C4-2B (cell line): ENCODE results near the gene OR2V2.

Experiments used
- H3K27ac ChIP-seq: fragments of 450-650 bp; 2 replicates; pipeline ENCODE4 v1.5.1; 2017
- CTCF ChIP-seq: fragments of 450-650 bp; conservative IDR thresholded peaks from 2 replicates; pipeline ENCODE4 v1.5.1; 2017; ENCODE audit warnings: mild to moderate bottlenecking
- ZFX ChIP-seq: fragments of 450-650 bp; IDR thresholded peaks from 2 replicates; pipeline ENCODE4 v1.6.1; 2017

Gene OR2V2

GRCh38 chr5:181114844-181115778 lies 32.3 kb upstream of the OR2V2 start:
- no peak for TF ChIP-seq CTCF
- no peak for TF ChIP-seq ZFX
- H3K27ac ChIP-seq = no peak overlapping the region

- TF ChIP-seq CTCF = no peak
- no peak for TF ChIP-seq ZFX
- H3K27ac ChIP-seq = no peak overlapping the region
Measured at GRCh38 chr5:181118369-181118768, 29.0 kb upstream of the OR2V2 start.

GRCh38 chr5:181119105-181119504 lies 28.3 kb upstream of the OR2V2 start:
- no peak for TF ChIP-seq ZFX
- TF ChIP-seq CTCF = no peak

GRCh38 chr5:181120306-181120705 lies 27.1 kb upstream of the OR2V2 start:
- H3K27ac ChIP-seq = no peak overlapping the region

More at GRCh38 chr5:181119105-181119504, 28.3 kb upstream of the OR2V2 start:
- H3K27ac ChIP-seq = no peak overlapping the region

GRCh38 chr5:181120761-181121160 lies 26.6 kb upstream of the OR2V2 start:
- H3K27ac ChIP-seq = no peak overlapping the region
- TF ChIP-seq ZFX (no peak), CTCF (no peak)

More at GRCh38 chr5:181120306-181120705, 27.1 kb upstream of the OR2V2 start:
- TF ChIP-seq CTCF = no peak
- TF ChIP-seq ZFX = no peak

GRCh38 chr5:181121675-181122561 lies 25.5 kb upstream of the OR2V2 start:
- TF ChIP-seq ZFX = no peak
- no peak for TF ChIP-seq CTCF
- H3K27ac ChIP-seq = no peak overlapping the region
